GM19025 (cell line): ENCODE data around the gene STX8.
"Not testable (repeated sequence)": the region's sequence is repeated elsewhere in the genome, so short reads cannot be mapped to it uniquely, and the experiment has no call there.

Experiments
- ATAC-seq: cut with Tn5 transposase; IDR thresholded peaks from one replicate; pipeline ENCODE4 v1.9.1; 2021; ENCODE audit warnings: mild to moderate bottlenecking, low read depth, moderate library complexity; ENCODE audit not compliant: unreplicated experiment

STX8 gene

GRCh38 chr17:9557161-9557755 lies 18.4 kb downstream of the STX8 start:
- no peak for ATAC-seq

- ATAC-seq, result not testable (repeated sequence)
Measured at GRCh38 chr17:9554715-9555114, 20.9 kb downstream of the STX8 start.

- ATAC-seq, result no peak
Measured at GRCh38 chr17:9553596-9553995, 22.0 kb downstream of the STX8 start.

- ATAC-seq, result no peak
Measured at GRCh38 chr17:9553181-9553580, 22.4 kb downstream of the STX8 start.

- ATAC-seq, result no peak
Measured at GRCh38 chr17:9549215-9549614, 26.4 kb downstream of the STX8 start.

GRCh38 chr17:9544221-9544620 lies 31.4 kb downstream of the STX8 start:
- no peak for ATAC-seq

- no peak for ATAC-seq
Measured at GRCh38 chr17:9541718-9542117, 33.9 kb downstream of the STX8 start.

GRCh38 chr17:9538626-9539025 lies 37.0 kb downstream of the STX8 start:
- no peak for ATAC-seq

- no peak for ATAC-seq
Measured at GRCh38 chr17:9537177-9537776, 38.3 kb downstream of the STX8 start.

GRCh38 chr17:9536061-9536460 lies 39.6 kb downstream of the STX8 start:
- no peak for ATAC-seq

- ATAC-seq, result no peak
Measured at GRCh38 chr17:9533441-9533840, 42.2 kb downstream of the STX8 start.

GRCh38 chr17:9532715-9533114 lies 42.9 kb downstream of the STX8 start:
- no peak for ATAC-seq

- ATAC-seq, result no peak
Measured at GRCh38 chr17:9531034-9531433, 44.6 kb downstream of the STX8 start.

- no peak for ATAC-seq
Measured at GRCh38 chr17:9529033-9529700, 46.5 kb downstream of the STX8 start.

- ATAC-seq, result no peak
Measured at GRCh38 chr17:9527788-9528187, 47.8 kb downstream of the STX8 start.

GRCh38 chr17:9522074-9522473 lies 53.5 kb downstream of the STX8 start:
- ATAC-seq, result no peak

GRCh38 chr17:9521062-9521461 lies 54.6 kb downstream of the STX8 start:
- no peak for ATAC-seq

- ATAC-seq, result no peak
Measured at GRCh38 chr17:9520649-9521048, 55.0 kb downstream of the STX8 start.

- ATAC-seq, result no peak
Measured at GRCh38 chr17:9519583-9520272, 55.9 kb downstream of the STX8 start.

GRCh38 chr17:9517396-9517795 lies 58.2 kb downstream of the STX8 start:
- ATAC-seq, result no peak

GRCh38 chr17:9513266-9513665 lies 62.4 kb downstream of the STX8 start:
- ATAC-seq, result no peak
